HCT116 (cell line): ENCODE measurements around the gene TPM2. TPM values are rescaled to one million over a fixed set of nuclear protein-coding genes. Genes with fewer than 3 reads are reported as not detected.

ENCODE experiments used
- ATAC-seq: fragments of 200-7000 bp; cut with Tn5 transposase; 2 replicates; pipeline ENCODE4 v1.9.1; 2020; ENCODE audit warnings: mild to moderate bottlenecking, moderate library complexity
- BruUV-seq: library from RNA; stranded (reverse); fragments of 400-500 nt; replicated peaks from 2 replicates; lab custom pipeline; 2021; lab: Mats Ljungman, UMichigan
- CTCF ChIA-PET: fragments of 300-600 bp; sonication (Branson Sonifier 250); formaldehyde crosslinking; loops from one replicate; lab custom pipeline; 2021; ENCODE audit warnings: antibody characterized with exemption; lab: Charles Lee
- POLR2A ChIA-PET: fragments of 300-600, 350-600 bp; sonication (Branson Sonifier 250); formaldehyde crosslinking; loops from one replicate; lab custom pipeline; 2021; ENCODE audit warnings: antibody characterized with exemption; lab: Charles Lee
- RAD21 ChIA-PET, 2 experiments: fragments of 300-600 bp; sonication (Branson Sonifier 250); formaldehyde crosslinking; loops; one replicate each; lab custom pipeline; 2023; ENCODE audit warnings: low total read pairs in 2 of 2; ENCODE audit not compliant: uncharacterized antibody in 2 of 2, unreplicated experiment in 2 of 2, low non-redundant PET in 1 of 2; lab: Charles Lee
- DNase-seq: peaks from one replicate; pipeline ENCODE4 v3.0.0-alpha.2; 2010; ENCODE audit warnings: low read depth, low spot score
- H2AFZ ChIP-seq: fragments of 200-600 bp; shearing (Covaris generic), sonication (generic); 2 replicates; pipeline ENCODE4 v1.6.1; 2017; ENCODE audit warnings: low read depth, mixed run types, mixed read lengths, antibody characterized with exemption, low read length; ENCODE audit not compliant: poor library complexity, severe bottlenecking
- H3K27ac ChIP-seq: 2 replicates; pipeline ENCODE4 v1.5.1; 2012; ENCODE audit warnings: low read depth, low read length
- H3K27me3 ChIP-seq: fragments of 200-600 bp; sonication (generic); 2 replicates; pipeline ENCODE4 v1.6.1; 2016; ENCODE audit warnings: mixed run types, low read length, mixed read lengths; ENCODE audit not compliant: insufficient read depth
- H3K36me3 ChIP-seq, 2 experiments: fragments of 200-500 bp in 1 of 2; fragments of 200-600 bp in 1 of 2; sonication (Bioruptor generic) in 1 of 2; sonication (generic) in 1 of 2; 2 replicates each; pipeline versions ENCODE4 v1.5.1 to v1.6.1; 2014 to 2016; ENCODE audit warnings: low read length in 2 of 2, inconsistent platforms in 1 of 2, mixed read lengths in 1 of 2, mixed run types in 1 of 2; ENCODE audit not compliant: insufficient read depth in 2 of 2, control insufficient read depth in 1 of 2
- H3K4me1 ChIP-seq, 2 experiments: fragments of 200-600 bp in 1 of 2; sonication (generic) in 1 of 2; 2 replicates each; pipeline versions ENCODE4 v1.5.1 to v1.6.1; 2012 to 2017; ENCODE audit warnings: low read length in 2 of 2, inconsistent platforms in 1 of 2, mild to moderate bottlenecking in 1 of 2, mixed read lengths in 1 of 2, mixed run types in 1 of 2, moderate library complexity in 1 of 2; ENCODE audit not compliant: insufficient read depth in 2 of 2, control insufficient read depth in 1 of 2
- H3K4me2 ChIP-seq: fragments of 200-600 bp; sonication (generic); 2 replicates; pipeline ENCODE4 v1.6.1; 2017; ENCODE audit warnings: mixed run types, low read length, mixed read lengths
- H3K4me3 ChIP-seq, 2 experiments: fragments of 200-600 bp in 1 of 2; sonication (generic) in 1 of 2; replicated peaks in 1 of 2; 2 replicates each; pipeline ENCODE4 v1.5.1; 2011 to 2016; ENCODE audit warnings: low read length in 2 of 2, control low read depth in 1 of 2, low read depth in 1 of 2, mild to moderate bottlenecking in 1 of 2, mixed read lengths in 1 of 2, mixed run types in 1 of 2
- H3K79me2 ChIP-seq: fragments of 200-600 bp; sonication (generic); 2 replicates; pipeline ENCODE4 v1.6.1; 2017; ENCODE audit warnings: mild to moderate bottlenecking, mixed run types, low read length, moderate library complexity, mixed read lengths; ENCODE audit not compliant: insufficient read depth
- H3K9ac ChIP-seq: fragments of 200-600 bp; sonication (generic); 2 replicates; pipeline ENCODE4 v1.6.1; 2016; ENCODE audit warnings: low read length, mixed read lengths
- H3K9me2 ChIP-seq: fragments of 200-600 bp; sonication (generic), shearing (Covaris generic); 2 replicates; pipeline ENCODE4 v1.6.1; 2017; ENCODE audit warnings: mixed run types, mild to moderate bottlenecking, moderate library complexity; ENCODE audit not compliant: insufficient read depth
- H3K9me3 ChIP-seq, 2 experiments: fragments of 200-500 bp in 1 of 2; fragments of 200-600 bp in 1 of 2; sonication (Bioruptor generic) in 1 of 2; sonication (generic) in 1 of 2; 2 replicates each; pipeline ENCODE4 v1.6.1; 2014 to 2017; ENCODE audit warnings: low read length in 2 of 2, mixed read lengths in 2 of 2, inconsistent platforms in 1 of 2, low read depth in 1 of 2, mild to moderate bottlenecking in 1 of 2, mixed run types in 1 of 2, moderate library complexity in 1 of 2; ENCODE audit not compliant: control insufficient read depth in 1 of 2, insufficient read depth in 1 of 2
- H4K20me1 ChIP-seq: fragments of 200-600 bp; sonication (generic), shearing (Covaris generic); 2 replicates; pipeline ENCODE4 v1.6.1; 2017; ENCODE audit warnings: mixed run types, mild to moderate bottlenecking, moderate library complexity; ENCODE audit not compliant: insufficient read depth
- ATF3 ChIP-seq: IDR thresholded peaks from 2 replicates; pipeline ENCODE4 v1.6.1; 2012
- CEBPB ChIP-seq: IDR thresholded peaks from 2 replicates; pipeline ENCODE4 v1.6.1; 2012; ENCODE audit warnings: low read depth
- EGR1 ChIP-seq: IDR thresholded peaks from 2 replicates; pipeline ENCODE4 v1.6.1; 2012; ENCODE audit warnings: low read depth
- SP1 ChIP-seq: IDR thresholded peaks from 2 replicates; pipeline ENCODE4 v1.6.1; 2012; ENCODE audit warnings: low read depth
- SRF ChIP-seq: IDR thresholded peaks from 2 replicates; pipeline ENCODE4 v1.6.1; 2012; ENCODE audit warnings: low read depth
- TCF7L2 ChIP-seq: IDR thresholded peaks from 2 replicates; pipeline ENCODE4 v1.7.0; 2011; ENCODE audit warnings: borderline replicate concordance, inconsistent platforms; ENCODE audit not compliant: insufficient read depth, insufficient read length; ENCODE audit errors: extremely low read depth
- ZNF274 ChIP-seq: fragments of 200-500 bp; sonication (Bioruptor generic); IDR thresholded peaks from 2 replicates; pipeline ENCODE4 v1.6.1; 2014; ENCODE audit warnings: mild to moderate bottlenecking, low read depth, low read length, inconsistent platforms
- intact Hi-C: fragments of 100-400 bp; cut with micrococcal nuclease; formaldehyde crosslinking; loops from 2 replicates; pipeline ENCODE4 v1.10.0; 2022
- total RNA-seq: library from RNA; stranded (reverse); gene quantifications from one replicate; pipeline ENCODE4 v1.2.1, GENCODE V29; 2021; ENCODE audit not compliant: unreplicated experiment

Gene TPM2
- total RNA-seq, 1 experiment from 2014 or later = 278 TPM

- TF ChIP-seq ATF3 (no peak), TCF7L2 (no peak), CEBPB (no peak), SRF (no peak)
These were observed 16.3 kb downstream of the TPM2 start, which contains the start of gene CA9 (continued) for GRCh38 chr9:35673132-35674024.

- no peak for DNase-seq
- peak; percentile 10; the same call in 1 of the 2 replicates for ATAC-seq
- CTCF ChIA-PET = interaction anchor here (1.4 kb wide), 1 partner anchor 9 kb away, joined by 5 read pairs; no protein-coding TSS in a partner anchor
- RAD21 ChIA-PET = no interaction called here
- POLR2A ChIA-PET = interaction anchor here (1.4 kb wide), 1 partner anchor 11 kb away, joined by 3 read pairs; no protein-coding TSS in a partner anchor
- Histone ChIP-seq H4K20me1 (no peaks in the 10 kb centered on the region), H3K27me3 (no peaks in the 10 kb centered on the region), H2AFZ (peak overlapping the region; percentile 84), H3K9me2 (no peaks in the 10 kb centered on the region), H3K4me1 (peaks cover 23 to 45% of the 10 kb centered on the region in 2 experiments; a peak in 3 of 4 replicates), H3K79me2 (peaks cover 4% of the 10 kb centered on the region; the same call in 1 of the 2 replicates), H3K27ac (0 out of 2 replicates have a peak overlapping the region, but pooled peaks have one; percentile 7), H3K4me3 (peak overlapping the region in 1 of 2 experiments; percentile 25; a peak in 1 of 4 replicates)
- intact Hi-C loops = no loop called here
- TF ChIP-seq SP1 (peak; percentile 22; the same call in 1 of the 2 replicates), ZNF274 (no peak), ATF3 (no peak), EGR1 (no peak)
- TF ChIP-seq, all 23 proteins: peak for 1
- Histone ChIP-seq H3K9ac (no peak overlapping the region), H3K4me2 (peak overlapping the region; percentile 67), H3K36me3 (no peaks in the 10 kb centered on the region), H3K9me3 (no peaks in the 10 kb centered on the region)
- no TSS peak for BruUV-seq
These were observed 20.2 kb downstream of the TPM2 start for GRCh38 chr9:35669331-35670145.
